HepG2 (cell line): ENCODE results near the gene MACROD2.

Experiments
- DPF2 ChIP-seq: sonication (generic); formaldehyde crosslinking; IDR thresholded peaks from 2 replicates; pipeline ENCODE4 v1.4.0; 2020; ENCODE audit warnings: mild to moderate bottlenecking, low read depth, missing genetic modification reagents, borderline replicate concordance
- HCFC1 ChIP-seq: fragments of 150-350 bp; IDR thresholded peaks from 2 replicates; pipeline ENCODE4 v1.6.1; 2014; ENCODE audit warnings: low read depth, low read length
- HOXD1 ChIP-seq: sonication (generic); formaldehyde crosslinking; IDR thresholded peaks from 2 replicates; pipeline ENCODE4 v1.5.0; 2020; ENCODE audit warnings: missing genetic modification reagents
- POLR2A ChIP-seq, 2 experiments: IDR thresholded peaks; 2 replicates each; pipeline ENCODE4 v1.6.1; 2011; ENCODE audit warnings: low read depth in 2 of 2, low read length in 2 of 2, mild to moderate bottlenecking in 1 of 2, moderate library complexity in 1 of 2; ENCODE audit not compliant: insufficient read depth in 1 of 2
- RFXAP ChIP-seq: sonication (generic); formaldehyde crosslinking; IDR thresholded peaks from 2 replicates; pipeline ENCODE4 v1.4.0; 2020; ENCODE audit warnings: missing genetic modification reagents, borderline replicate concordance
- SRSF1 ChIP-seq: fragments of 200-400 bp; formaldehyde crosslinking; optimal IDR thresholded peaks from 2 replicates; pipeline ENCODE3; 2017; ENCODE audit warnings: mild to moderate bottlenecking, low read depth, low read length, moderate library complexity
- SRSF4 ChIP-seq: fragments of 200-400 bp; formaldehyde crosslinking; IDR thresholded peaks from one replicate; pipeline ENCODE4 v1.6.1; 2018; ENCODE audit warnings: mild to moderate bottlenecking, low read depth, low read length, moderate library complexity; ENCODE audit not compliant: poor library complexity, severe bottlenecking
- ZBTB20 ChIP-seq: sonication (generic); formaldehyde crosslinking; IDR thresholded peaks from 2 replicates; pipeline ENCODE4 v1.8.1; 2023; ENCODE audit warnings: missing genetic modification reagents, low read depth, mild to moderate bottlenecking, borderline replicate concordance
- ZNF484 ChIP-seq: sonication (generic); formaldehyde crosslinking; IDR thresholded peaks from 2 replicates; pipeline ENCODE4 v1.5.1; 2020; ENCODE audit warnings: mild to moderate bottlenecking, low read depth, missing genetic modification reagents, borderline replicate concordance
- ZNF788 ChIP-seq: sonication (generic); formaldehyde crosslinking; IDR thresholded peaks from 2 replicates; pipeline ENCODE4 v1.5.0; 2020; ENCODE audit warnings: mild to moderate bottlenecking, missing genetic modification reagents, borderline replicate concordance
- TF ChIP-seq, protein P1 (sequence below): sonication (generic); formaldehyde crosslinking; IDR thresholded peaks from 2 replicates; pipeline ENCODE4 v1.4.0; 2020; ENCODE audit warnings: mild to moderate bottlenecking, missing genetic modification reagents, borderline replicate concordance
- TF ChIP-seq, protein P2 (sequence below): sonication (generic); formaldehyde crosslinking; IDR thresholded peaks from 2 replicates; pipeline ENCODE4 v1.8.1; 2022; ENCODE audit warnings: mild to moderate bottlenecking, missing genetic modification reagents

DNA sequence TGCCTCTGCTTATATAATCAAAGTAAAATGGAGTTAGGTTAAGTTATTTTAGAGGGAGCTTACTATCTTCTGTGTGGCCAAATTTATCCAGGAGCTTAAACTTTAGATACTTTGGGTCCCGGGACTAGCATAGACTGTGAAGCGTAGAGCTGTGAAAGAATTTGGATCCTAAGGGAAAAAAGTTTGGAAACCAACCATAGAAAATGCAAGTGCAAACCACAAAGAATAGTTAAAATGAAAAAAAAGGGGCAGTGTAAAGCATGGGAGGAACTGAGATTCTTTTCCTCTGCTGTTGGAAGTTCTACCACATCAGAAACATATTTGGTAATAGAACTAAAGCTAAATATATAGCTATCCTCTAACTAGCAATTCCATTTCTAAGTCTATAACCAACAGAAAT lies 574.3 kb downstream of the MACROD2 start:
- TF ChIP-seq SRSF4 = no peak
- TF ChIP-seq ZNF788 = no peak
- no peak for TF ChIP-seq HOXD1
- no peak for TF ChIP-seq RFXAP (CRISPR knock-in tag)
- no peak for TF ChIP-seq SRSF1
- no peak for TF ChIP-seq ZNF484 (CRISPR knock-in tag)
- TF ChIP-seq ZBTB20 = no peak
- TF ChIP-seq POLR2A (IDR thresholded peaks at IDR 0.05; ENCODE audit: insufficient read depth in 1 of 2, low read depth in 2 of 2, low read length in 2 of 2) = no peak
- TF ChIP-seq HCFC1 = no peak
- no peak for TF ChIP-seq DPF2
- TF ChIP-seq, protein P1, sequence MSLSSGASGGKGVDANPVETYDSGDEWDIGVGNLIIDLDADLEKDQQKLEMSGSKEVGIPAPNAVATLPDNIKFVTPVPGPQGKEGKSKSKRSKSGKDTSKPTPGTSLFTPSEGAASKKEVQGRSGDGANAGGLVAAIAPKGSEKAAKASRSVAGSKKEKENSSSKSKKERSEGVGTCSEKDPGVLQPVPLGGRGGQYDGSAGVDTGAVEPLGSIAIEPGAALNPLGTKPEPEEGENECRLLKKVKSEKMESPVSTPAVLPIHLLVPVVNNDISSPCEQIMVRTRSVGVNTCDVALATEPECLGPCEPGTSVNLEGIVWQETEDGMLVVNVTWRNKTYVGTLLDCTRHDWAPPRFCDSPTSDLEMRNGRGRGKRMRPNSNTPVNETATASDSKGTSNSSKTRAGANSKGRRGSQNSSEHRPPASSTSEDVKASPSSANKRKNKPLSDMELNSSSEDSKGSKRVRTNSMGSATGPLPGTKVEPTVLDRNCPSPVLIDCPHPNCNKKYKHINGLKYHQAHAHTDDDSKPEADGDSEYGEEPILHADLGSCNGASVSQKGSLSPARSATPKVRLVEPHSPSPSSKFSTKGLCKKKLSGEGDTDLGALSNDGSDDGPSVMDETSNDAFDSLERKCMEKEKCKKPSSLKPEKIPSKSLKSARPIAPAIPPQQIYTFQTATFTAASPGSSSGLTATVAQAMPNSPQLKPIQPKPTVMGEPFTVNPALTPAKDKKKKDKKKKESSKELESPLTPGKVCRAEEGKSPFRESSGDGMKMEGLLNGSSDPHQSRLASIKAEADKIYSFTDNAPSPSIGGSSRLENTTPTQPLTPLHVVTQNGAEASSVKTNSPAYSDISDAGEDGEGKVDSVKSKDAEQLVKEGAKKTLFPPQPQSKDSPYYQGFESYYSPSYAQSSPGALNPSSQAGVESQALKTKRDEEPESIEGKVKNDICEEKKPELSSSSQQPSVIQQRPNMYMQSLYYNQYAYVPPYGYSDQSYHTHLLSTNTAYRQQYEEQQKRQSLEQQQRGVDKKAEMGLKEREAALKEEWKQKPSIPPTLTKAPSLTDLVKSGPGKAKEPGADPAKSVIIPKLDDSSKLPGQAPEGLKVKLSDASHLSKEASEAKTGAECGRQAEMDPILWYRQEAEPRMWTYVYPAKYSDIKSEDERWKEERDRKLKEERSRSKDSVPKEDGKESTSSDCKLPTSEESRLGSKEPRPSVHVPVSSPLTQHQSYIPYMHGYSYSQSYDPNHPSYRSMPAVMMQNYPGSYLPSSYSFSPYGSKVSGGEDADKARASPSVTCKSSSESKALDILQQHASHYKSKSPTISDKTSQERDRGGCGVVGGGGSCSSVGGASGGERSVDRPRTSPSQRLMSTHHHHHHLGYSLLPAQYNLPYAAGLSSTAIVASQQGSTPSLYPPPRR (CRISPR knock-in tag) = no peak
- TF ChIP-seq, protein P2, sequence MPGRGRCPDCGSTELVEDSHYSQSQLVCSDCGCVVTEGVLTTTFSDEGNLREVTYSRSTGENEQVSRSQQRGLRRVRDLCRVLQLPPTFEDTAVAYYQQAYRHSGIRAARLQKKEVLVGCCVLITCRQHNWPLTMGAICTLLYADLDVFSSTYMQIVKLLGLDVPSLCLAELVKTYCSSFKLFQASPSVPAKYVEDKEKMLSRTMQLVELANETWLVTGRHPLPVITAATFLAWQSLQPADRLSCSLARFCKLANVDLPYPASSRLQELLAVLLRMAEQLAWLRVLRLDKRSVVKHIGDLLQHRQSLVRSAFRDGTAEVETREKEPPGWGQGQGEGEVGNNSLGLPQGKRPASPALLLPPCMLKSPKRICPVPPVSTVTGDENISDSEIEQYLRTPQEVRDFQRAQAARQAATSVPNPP (CRISPR knock-in tag) = no peak
